WI38 (cell line): ENCODE data around the gene TMEM219.
A peak's percentile ranks its signal among the peaks of the same experiment; 100 is the strongest.

Source experiments
- H3K4me3 ChIP-seq: 2 replicates; pipeline ENCODE4 v1.5.1; 2011; ENCODE audit warnings: low read depth, mild to moderate bottlenecking, control low read depth, low read length
- CTCF ChIP-seq: IDR thresholded peaks from 2 replicates; pipeline ENCODE4 v1.5.1; 2012; ENCODE audit warnings: low read depth, mild to moderate bottlenecking, control low read depth, low read length

Gene TMEM219

GRCh38 chr16:29975811-29976511 is 14.1 kb downstream of the TMEM219 start:
- H3K4me3 ChIP-seq, result peak overlapping the region; percentile 85
- no peak for TF ChIP-seq CTCF

- no peak for TF ChIP-seq CTCF
- no peak overlapping the region for H3K4me3 ChIP-seq
Measured at GRCh38 chr16:29977063-29977825, 15.4 kb downstream of the TMEM219 start.

DNA sequence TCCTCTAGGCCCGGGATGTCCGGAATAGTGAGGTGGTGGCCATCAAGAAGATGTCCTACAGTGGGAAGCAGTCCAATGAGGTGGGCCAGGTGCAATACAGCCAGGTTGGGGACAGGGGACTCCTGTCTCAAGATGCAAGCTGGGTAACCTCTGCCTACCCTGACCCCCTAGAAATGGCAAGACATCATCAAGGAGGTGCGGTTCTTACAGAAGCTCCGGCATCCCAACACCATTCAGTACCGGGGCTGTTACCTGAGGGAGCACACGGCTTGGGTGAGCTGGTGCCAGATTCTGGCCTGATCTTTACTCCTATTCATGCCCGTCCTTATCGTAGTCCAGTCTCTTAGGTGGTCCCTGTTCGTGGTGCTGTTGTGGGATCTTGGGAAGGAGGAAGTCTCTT is 16.2 kb downstream of the TMEM219 start:
- TF ChIP-seq CTCF, result no peak
- H3K4me3 ChIP-seq, result no peak overlapping the region

- no peak overlapping the region for H3K4me3 ChIP-seq
- TF ChIP-seq CTCF, result no peak
Measured at GRCh38 chr16:29978564-29979270, 16.8 kb downstream of the TMEM219 start.

- no peak for TF ChIP-seq CTCF
- no peak overlapping the region for H3K4me3 ChIP-seq
Measured at GRCh38 chr16:29982560-29983419, 20.9 kb downstream of the TMEM219 start.

DNA sequence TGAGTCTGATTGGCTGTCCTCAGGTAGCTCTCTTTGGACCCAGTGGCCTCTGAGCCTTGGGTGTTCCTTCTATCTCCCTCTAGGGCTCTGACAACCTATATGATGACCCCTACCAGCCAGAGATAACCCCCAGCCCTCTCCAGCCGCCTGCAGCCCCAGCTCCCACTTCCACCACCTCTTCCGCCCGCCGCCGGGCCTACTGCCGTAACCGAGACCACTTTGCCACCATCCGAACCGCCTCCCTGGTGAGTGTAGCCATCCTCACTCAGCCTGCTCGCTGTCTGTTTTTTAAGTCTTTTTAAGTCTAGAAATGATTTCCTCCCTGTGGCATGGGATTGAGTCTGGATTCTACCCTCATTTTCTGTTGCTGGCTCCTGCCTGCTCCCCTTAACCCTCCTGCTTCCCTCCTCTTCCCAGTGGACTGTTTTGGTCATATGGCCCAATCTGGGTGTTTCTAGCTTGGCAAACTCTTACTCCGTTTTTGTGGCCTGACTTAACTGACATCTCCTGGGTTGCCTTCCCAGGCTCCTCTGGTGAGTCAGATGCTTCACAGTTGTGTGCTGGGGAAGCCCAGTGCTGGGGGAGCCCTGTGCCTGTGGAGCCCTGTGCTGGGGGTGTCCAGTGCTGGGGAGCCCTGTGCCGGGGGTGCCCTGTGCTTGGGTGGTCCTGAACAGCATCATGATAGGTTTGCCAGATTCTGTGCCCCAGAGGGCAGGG is 21.7 kb downstream of the TMEM219 start:
- no peak overlapping the region for H3K4me3 ChIP-seq
- TF ChIP-seq CTCF, result no peak
